ENCODE measurements around the gene MAP3K4.

GRCh38 chr6:161010418-161010817 lies 18.8 kb downstream of the MAP3K4 start:
- no peak for TF ChIP-seq CTCF (IDR thresholded peaks at IDR 0.05)
- TF ChIP-seq POLR2A (IDR thresholded peaks at IDR 0.05): no peak
- no peak for TF ChIP-seq POLR2AphosphoS5 (IDR thresholded peaks at IDR 0.05; ENCODE audit: insufficient read depth in 1 of 2, low read depth in 1 of 2)

Data from vagina (tissue), 2 donors.